Panc1 (cell line): ENCODE measurements around the gene C9orf78.

Experiments
- POLR2AphosphoS5 ChIP-seq: IDR thresholded peaks from 2 replicates; pipeline ENCODE4 v1.6.1; 2012; ENCODE audit warnings: mild to moderate bottlenecking, low read depth, low read length, moderate library complexity
- SIN3A ChIP-seq: IDR thresholded peaks from 2 replicates; pipeline ENCODE4 v1.6.1; 2012; ENCODE audit warnings: low read depth, mild to moderate bottlenecking, low read length, moderate library complexity, borderline replicate concordance; ENCODE audit not compliant: insufficient read depth
- TCF7L2 ChIP-seq: IDR thresholded peaks from 2 replicates; pipeline ENCODE4 v1.6.1; 2011; ENCODE audit warnings: mild to moderate bottlenecking, low read depth, low read length, inconsistent platforms
- TF ChIP-seq, protein P1 (sequence below), 2 experiments: IDR thresholded peaks; 2 replicates each; pipeline ENCODE4 v1.6.1; 2011 to 2012; ENCODE audit warnings: low read depth in 2 of 2, control low read depth in 1 of 2, low read length in 1 of 2, mild to moderate bottlenecking in 1 of 2, moderate library complexity in 1 of 2; ENCODE audit not compliant: insufficient read depth in 1 of 2
- TF ChIP-seq, protein P2 (sequence below): fragments of 450-650 bp; IDR thresholded peaks from 2 replicates; pipeline ENCODE4 v1.5.1; 2017; ENCODE audit warnings: mild to moderate bottlenecking

DNA sequence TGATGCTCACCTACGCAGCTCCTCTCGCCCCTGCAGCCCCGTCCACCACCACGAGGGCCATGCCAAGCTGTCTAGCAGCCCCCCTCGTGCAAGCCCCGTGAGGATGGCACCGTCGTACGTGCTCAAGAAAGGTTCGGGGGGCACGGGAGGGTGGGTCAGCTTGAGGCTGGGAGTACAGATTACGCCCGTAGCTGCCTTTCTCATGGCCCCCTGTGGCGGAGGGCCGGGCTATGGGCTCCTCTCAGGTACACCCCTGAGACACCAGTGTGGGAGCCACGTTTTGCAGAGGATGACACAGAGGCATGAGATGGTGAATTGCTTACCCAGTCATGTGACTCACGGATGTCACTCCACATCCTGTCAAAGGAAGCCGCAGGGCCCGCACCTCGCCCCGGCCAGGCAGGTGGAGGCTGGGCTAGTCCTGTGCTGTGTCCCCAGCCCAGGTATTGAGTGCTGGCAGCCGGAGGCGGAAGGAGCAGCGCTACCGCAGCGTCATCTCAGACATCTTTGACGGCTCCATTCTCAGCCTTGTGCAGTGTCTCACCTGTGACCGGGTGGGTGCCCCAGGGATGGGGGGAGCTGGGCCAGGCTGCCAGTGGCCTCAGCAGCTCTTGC lies 33.9 kb upstream of the C9orf78 start:
- TF ChIP-seq, protein P1, sequence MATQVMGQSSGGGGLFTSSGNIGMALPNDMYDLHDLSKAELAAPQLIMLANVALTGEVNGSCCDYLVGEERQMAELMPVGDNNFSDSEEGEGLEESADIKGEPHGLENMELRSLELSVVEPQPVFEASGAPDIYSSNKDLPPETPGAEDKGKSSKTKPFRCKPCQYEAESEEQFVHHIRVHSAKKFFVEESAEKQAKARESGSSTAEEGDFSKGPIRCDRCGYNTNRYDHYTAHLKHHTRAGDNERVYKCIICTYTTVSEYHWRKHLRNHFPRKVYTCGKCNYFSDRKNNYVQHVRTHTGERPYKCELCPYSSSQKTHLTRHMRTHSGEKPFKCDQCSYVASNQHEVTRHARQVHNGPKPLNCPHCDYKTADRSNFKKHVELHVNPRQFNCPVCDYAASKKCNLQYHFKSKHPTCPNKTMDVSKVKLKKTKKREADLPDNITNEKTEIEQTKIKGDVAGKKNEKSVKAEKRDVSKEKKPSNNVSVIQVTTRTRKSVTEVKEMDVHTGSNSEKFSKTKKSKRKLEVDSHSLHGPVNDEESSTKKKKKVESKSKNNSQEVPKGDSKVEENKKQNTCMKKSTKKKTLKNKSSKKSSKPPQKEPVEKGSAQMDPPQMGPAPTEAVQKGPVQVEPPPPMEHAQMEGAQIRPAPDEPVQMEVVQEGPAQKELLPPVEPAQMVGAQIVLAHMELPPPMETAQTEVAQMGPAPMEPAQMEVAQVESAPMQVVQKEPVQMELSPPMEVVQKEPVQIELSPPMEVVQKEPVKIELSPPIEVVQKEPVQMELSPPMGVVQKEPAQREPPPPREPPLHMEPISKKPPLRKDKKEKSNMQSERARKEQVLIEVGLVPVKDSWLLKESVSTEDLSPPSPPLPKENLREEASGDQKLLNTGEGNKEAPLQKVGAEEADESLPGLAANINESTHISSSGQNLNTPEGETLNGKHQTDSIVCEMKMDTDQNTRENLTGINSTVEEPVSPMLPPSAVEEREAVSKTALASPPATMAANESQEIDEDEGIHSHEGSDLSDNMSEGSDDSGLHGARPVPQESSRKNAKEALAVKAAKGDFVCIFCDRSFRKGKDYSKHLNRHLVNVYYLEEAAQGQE (IDR thresholded peaks at IDR 0.05; ENCODE audit: insufficient read depth in 1 of 2, low read depth in 2 of 2, low read length in 1 of 2), result no peak
- TF ChIP-seq, protein P2, sequence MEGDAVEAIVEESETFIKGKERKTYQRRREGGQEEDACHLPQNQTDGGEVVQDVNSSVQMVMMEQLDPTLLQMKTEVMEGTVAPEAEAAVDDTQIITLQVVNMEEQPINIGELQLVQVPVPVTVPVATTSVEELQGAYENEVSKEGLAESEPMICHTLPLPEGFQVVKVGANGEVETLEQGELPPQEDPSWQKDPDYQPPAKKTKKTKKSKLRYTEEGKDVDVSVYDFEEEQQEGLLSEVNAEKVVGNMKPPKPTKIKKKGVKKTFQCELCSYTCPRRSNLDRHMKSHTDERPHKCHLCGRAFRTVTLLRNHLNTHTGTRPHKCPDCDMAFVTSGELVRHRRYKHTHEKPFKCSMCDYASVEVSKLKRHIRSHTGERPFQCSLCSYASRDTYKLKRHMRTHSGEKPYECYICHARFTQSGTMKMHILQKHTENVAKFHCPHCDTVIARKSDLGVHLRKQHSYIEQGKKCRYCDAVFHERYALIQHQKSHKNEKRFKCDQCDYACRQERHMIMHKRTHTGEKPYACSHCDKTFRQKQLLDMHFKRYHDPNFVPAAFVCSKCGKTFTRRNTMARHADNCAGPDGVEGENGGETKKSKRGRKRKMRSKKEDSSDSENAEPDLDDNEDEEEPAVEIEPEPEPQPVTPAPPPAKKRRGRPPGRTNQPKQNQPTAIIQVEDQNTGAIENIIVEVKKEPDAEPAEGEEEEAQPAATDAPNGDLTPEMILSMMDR, result no peak
- TF ChIP-seq POLR2AphosphoS5 (no peak), TCF7L2 (no peak), SIN3A (no peak)
